ENCODE results near the gene CTSO. TPM values are rescaled to one million over a fixed set of nuclear protein-coding genes. Genes with fewer than 3 reads are reported as not detected.

The CTSO gene
- total RNA-seq, 5 donors from 2014 or later (not counting 1 experiment from before 2014, with no cell fraction given) = 10.4 to 14.1 (median 10.5) TPM

DNA sequence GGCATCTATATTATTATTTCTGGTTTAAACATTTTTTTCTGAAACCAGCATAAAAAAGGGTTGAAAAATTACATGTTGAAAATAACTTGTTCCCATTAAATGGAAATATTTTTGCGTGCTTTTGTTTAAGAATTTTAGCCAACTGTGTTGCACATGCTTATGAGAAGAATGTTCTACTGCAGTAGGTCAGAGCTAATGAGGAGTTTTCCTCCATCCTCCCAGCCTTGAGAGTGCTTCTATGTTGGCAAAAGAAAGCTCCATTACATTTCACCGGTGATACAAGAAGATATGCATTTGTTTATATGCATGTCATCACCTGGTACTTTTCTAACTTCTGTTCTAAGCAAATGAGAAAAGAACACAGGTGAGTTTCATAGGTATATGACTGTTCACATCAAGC lies 63.7 kb downstream of the CTSO start:
- no peak for DNase-seq
- Histone ChIP-seq H3K9me3 (no peaks in the 10 kb centered on the region), H3K4me1 (ENCODE audit: control insufficient read depth in 1 of 2, extremely low read depth in 1 of 2, insufficient read depth in 2 of 2, low read length in 2 of 2) (no peaks in the 10 kb centered on the region), H3K27ac (ENCODE audit: low read length) (no peak overlapping the region), H3K4me3 (ENCODE audit: control insufficient read depth in 1 of 2, extremely low read depth in 1 of 2, low read length in 1 of 2) (no peak overlapping the region), H3K36me3 (ENCODE audit: control insufficient read depth in 2 of 2, extremely low read depth in 1 of 2, insufficient read depth in 1 of 2, low read length in 1 of 2) (no peaks in the 10 kb centered on the region), H3K27me3 (replicated peaks in 1 of 2; ENCODE audit: control insufficient read depth in 2 of 2, extremely low read depth in 1 of 2, insufficient read depth in 2 of 2, low read length in 1 of 2) (no peaks in the 10 kb centered on the region)
- Mint-ChIP-seq H3K36me3 (no peaks in the 10 kb centered on the region), H3K9me3 (peaks cover 0 to 6% (median 0%) of the 10 kb centered on the region in 3 donors), H3K27ac (no peak overlapping the region), H3K4me3 (no peak overlapping the region), H3K27me3 (peaks cover 16 to 19% of the 10 kb centered on the region in 2 donors), H3K4me1 (no peaks in the 10 kb centered on the region)
- POLR2A ChIA-PET = interaction anchor here in 1 of 2 donors (0.6 kb wide), 1 partner anchor 9 kb away, joined by 3 read pairs; no protein-coding TSS in a partner anchor
- CTCF ChIA-PET = no interaction called here
- ATAC-seq (replicated peaks in 1 of 4) = no peak
- WGBS (ENCODE audit: insufficient coverage) = 67% methylated on average over 1 of the region's 2 CpGs

GRCh38 chr4:155889031-155889793 lies 64.5 kb downstream of the CTSO start:
- Histone ChIP-seq H3K4me1 (ENCODE audit: control insufficient read depth in 1 of 2, extremely low read depth in 1 of 2, insufficient read depth in 2 of 2, low read length in 2 of 2) (no peaks in the 10 kb centered on the region), H3K4me3 (ENCODE audit: control insufficient read depth in 1 of 2, extremely low read depth in 1 of 2, low read length in 1 of 2) (no peak overlapping the region), H3K27ac (ENCODE audit: low read length) (no peak overlapping the region), H3K9me3 (no peaks in the 10 kb centered on the region), H3K36me3 (ENCODE audit: control insufficient read depth in 2 of 2, extremely low read depth in 1 of 2, insufficient read depth in 1 of 2, low read length in 1 of 2) (no peaks in the 10 kb centered on the region), H3K27me3 (replicated peaks in 1 of 2; ENCODE audit: control insufficient read depth in 2 of 2, extremely low read depth in 1 of 2, insufficient read depth in 2 of 2, low read length in 1 of 2) (no peaks in the 10 kb centered on the region)
- peaks cover 0 to 6% (median 0%) of the 10 kb centered on the region in 3 donors for H3K9me3 Mint-ChIP-seq
- ChIA-PET CTCF (interaction anchor here in 1 of 2 donors (0.6 kb wide), 1 partner anchor 1388 kb away, joined by 3 read pairs; no protein-coding TSS in a partner anchor), POLR2A (interaction anchor here in 1 of 2 donors (0.6 kb wide), 1 partner anchor 8 kb away, joined by 3 read pairs; no protein-coding TSS in a partner anchor)
- H3K4me3 Mint-ChIP-seq = no peak overlapping the region
- 75% methylated on average over 2 of the region's 5 CpGs for WGBS (ENCODE audit: insufficient coverage)
- ATAC-seq (replicated peaks in 1 of 4) = no peak
- no peaks in the 10 kb centered on the region for H3K4me1 Mint-ChIP-seq
- no peaks in the 10 kb centered on the region for H3K36me3 Mint-ChIP-seq
- no peak overlapping the region for H3K27ac Mint-ChIP-seq
- H3K27me3 Mint-ChIP-seq = peaks cover 16 to 18% of the 10 kb centered on the region in 2 donors
- no peak for DNase-seq

- Histone ChIP-seq H3K4me1 (ENCODE audit: control insufficient read depth in 1 of 2, extremely low read depth in 1 of 2, insufficient read depth in 2 of 2, low read length in 2 of 2) (no peaks in the 10 kb centered on the region), H3K4me3 (ENCODE audit: control insufficient read depth in 1 of 2, extremely low read depth in 1 of 2, low read length in 1 of 2) (no peak overlapping the region), H3K27ac (ENCODE audit: low read length) (no peak overlapping the region), H3K27me3 (replicated peaks in 1 of 2; ENCODE audit: control insufficient read depth in 2 of 2, extremely low read depth in 1 of 2, insufficient read depth in 2 of 2, low read length in 1 of 2) (peaks cover 0 to 2% of the 10 kb centered on the region in 2 experiments), H3K9me3 (no peaks in the 10 kb centered on the region), H3K36me3 (ENCODE audit: control insufficient read depth in 2 of 2, extremely low read depth in 1 of 2, insufficient read depth in 1 of 2, low read length in 1 of 2) (no peaks in the 10 kb centered on the region)
- H3K36me3 Mint-ChIP-seq = no peaks in the 10 kb centered on the region
- no peak for ATAC-seq (replicated peaks in 1 of 4)
- peaks cover 15 to 16% of the 10 kb centered on the region in 2 donors for H3K27me3 Mint-ChIP-seq
- CTCF ChIA-PET = no interaction called here
- WGBS (ENCODE audit: insufficient coverage) = no CpG with 5 or more reads among the region's 6 CpGs
- peaks cover 0 to 10% (median 0%) of the 10 kb centered on the region in 3 donors for H3K9me3 Mint-ChIP-seq
- no peak overlapping the region for H3K27ac Mint-ChIP-seq
- POLR2A ChIA-PET = no interaction called here
- no peak for DNase-seq
- H3K4me3 Mint-ChIP-seq = no peak overlapping the region
- no peaks in the 10 kb centered on the region for H3K4me1 Mint-ChIP-seq
Measured at GRCh38 chr4:155887847-155888570, 65.7 kb downstream of the CTSO start.

GRCh38 chr4:155887045-155887444 lies 66.6 kb downstream of the CTSO start:
- no CpG with 5 or more reads among the region's 1 CpG for WGBS (ENCODE audit: insufficient coverage)
- Histone ChIP-seq H3K36me3 (ENCODE audit: control insufficient read depth in 2 of 2, extremely low read depth in 1 of 2, insufficient read depth in 1 of 2, low read length in 1 of 2) (no peaks in the 10 kb centered on the region), H3K9me3 (no peaks in the 10 kb centered on the region), H3K27me3 (replicated peaks in 1 of 2; ENCODE audit: control insufficient read depth in 2 of 2, extremely low read depth in 1 of 2, insufficient read depth in 2 of 2, low read length in 1 of 2) (peaks cover 0 to 2% of the 10 kb centered on the region in 2 experiments), H3K4me1 (ENCODE audit: control insufficient read depth in 1 of 2, extremely low read depth in 1 of 2, insufficient read depth in 2 of 2, low read length in 2 of 2) (no peaks in the 10 kb centered on the region), H3K27ac (ENCODE audit: low read length) (no peak overlapping the region), H3K4me3 (ENCODE audit: control insufficient read depth in 1 of 2, extremely low read depth in 1 of 2, low read length in 1 of 2) (no peak overlapping the region)
- H3K9me3 Mint-ChIP-seq = peaks cover 0 to 9% (median 0%) of the 10 kb centered on the region in 3 donors
- no peaks in the 10 kb centered on the region for H3K36me3 Mint-ChIP-seq
- DNase-seq = no peak
- H3K27me3 Mint-ChIP-seq = peaks cover 9 to 15% of the 10 kb centered on the region in 2 donors
- ATAC-seq (replicated peaks in 1 of 4) = no peak
- no peak overlapping the region for H3K4me3 Mint-ChIP-seq
- H3K27ac Mint-ChIP-seq = no peak overlapping the region
- POLR2A ChIA-PET = no interaction called here
- no peaks in the 10 kb centered on the region for H3K4me1 Mint-ChIP-seq
- CTCF ChIA-PET = no interaction called here

- peaks cover 4 to 8% of the 10 kb centered on the region in 2 donors for H3K27me3 Mint-ChIP-seq
- no peak for DNase-seq
- H3K9me3 Mint-ChIP-seq = peaks cover 0 to 3% (median 0%) of the 10 kb centered on the region in 3 donors
- no peak for ATAC-seq (replicated peaks in 1 of 4)
- no peak overlapping the region for H3K27ac ChIP-seq (ENCODE audit: low read length)
- WGBS (ENCODE audit: insufficient coverage) = no CpG with 5 or more reads among the region's 6 CpGs
- CTCF ChIA-PET = no interaction called here
- POLR2A ChIA-PET = no interaction called here
- H3K27ac Mint-ChIP-seq = no peak overlapping the region
- H3K27me3 ChIP-seq (replicated peaks in 1 of 2; ENCODE audit: control insufficient read depth in 2 of 2, extremely low read depth in 1 of 2, insufficient read depth in 2 of 2, low read length in 1 of 2) = peaks cover 0 to 2% of the 10 kb centered on the region in 2 experiments
- no peak overlapping the region for H3K4me3 ChIP-seq (ENCODE audit: control insufficient read depth in 1 of 2, extremely low read depth in 1 of 2, low read length in 1 of 2)
- no peaks in the 10 kb centered on the region for H3K4me1 ChIP-seq (ENCODE audit: control insufficient read depth in 1 of 2, extremely low read depth in 1 of 2, insufficient read depth in 2 of 2, low read length in 2 of 2)
- no peaks in the 10 kb centered on the region for H3K36me3 Mint-ChIP-seq
- H3K9me3 ChIP-seq = no peaks in the 10 kb centered on the region
- no peaks in the 10 kb centered on the region for H3K36me3 ChIP-seq (ENCODE audit: control insufficient read depth in 2 of 2, extremely low read depth in 1 of 2, insufficient read depth in 1 of 2, low read length in 1 of 2)
- H3K4me3 Mint-ChIP-seq = no peak overlapping the region
- no peaks in the 10 kb centered on the region for H3K4me1 Mint-ChIP-seq
Measured at GRCh38 chr4:155885666-155886065, 68.0 kb downstream of the CTSO start.

DNA sequence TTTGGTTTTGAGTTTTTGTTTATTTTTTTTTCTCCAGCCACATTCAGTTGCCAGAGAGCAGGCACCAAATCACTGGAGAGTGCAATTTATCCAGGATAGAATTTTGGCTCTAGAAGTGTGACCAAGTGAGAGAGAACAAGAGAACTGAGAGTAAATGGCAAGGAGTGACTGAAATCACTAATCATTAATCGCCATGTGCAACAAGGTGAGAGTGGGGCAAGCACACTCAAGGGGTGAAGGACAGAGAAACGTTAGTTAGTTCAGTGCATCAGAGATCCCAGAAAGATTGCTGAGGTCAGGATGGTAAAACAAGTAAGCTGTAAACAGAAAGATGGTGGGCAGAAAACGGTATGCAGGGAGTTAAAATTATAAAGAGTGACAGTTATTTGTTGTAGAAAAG lies 69.8 kb downstream of the CTSO start:
- ChIA-PET CTCF (no interaction called here), POLR2A (no interaction called here)
- Mint-ChIP-seq H3K27me3 (peaks cover 4% of the 10 kb centered on the region in 2 donors), H3K4me3 (no peak overlapping the region), H3K27ac (no peak overlapping the region), H3K36me3 (no peaks in the 10 kb centered on the region), H3K9me3 (peaks cover 0 to 3% (median 0%) of the 10 kb centered on the region in 3 donors), H3K4me1 (no peaks in the 10 kb centered on the region)
- no peak overlapping the region for H3K27ac ChIP-seq (ENCODE audit: low read length)
- H3K27me3 ChIP-seq (replicated peaks in 1 of 2; ENCODE audit: control insufficient read depth in 2 of 2, extremely low read depth in 1 of 2, insufficient read depth in 2 of 2, low read length in 1 of 2) = peaks cover 0 to 2% of the 10 kb centered on the region in 2 experiments
- H3K4me1 ChIP-seq (ENCODE audit: control insufficient read depth in 1 of 2, extremely low read depth in 1 of 2, insufficient read depth in 2 of 2, low read length in 2 of 2) = no peaks in the 10 kb centered on the region
- 78% methylated on average over 3 of the region's 3 CpGs for WGBS (ENCODE audit: insufficient coverage)
- no peaks in the 10 kb centered on the region for H3K9me3 ChIP-seq
- no peak overlapping the region for H3K4me3 ChIP-seq (ENCODE audit: control insufficient read depth in 1 of 2, extremely low read depth in 1 of 2, low read length in 1 of 2)
- no peaks in the 10 kb centered on the region for H3K36me3 ChIP-seq (ENCODE audit: control insufficient read depth in 2 of 2, extremely low read depth in 1 of 2, insufficient read depth in 1 of 2, low read length in 1 of 2)
- no peak for ATAC-seq (replicated peaks in 1 of 4)
- DNase-seq = no peak
